Stimulated activated CD8-positive, alpha-beta memory T cell treated with anti-CD3 and anti-CD28 coated beads, Interleukin-4, amount 100 ng/mL, for 4 hours (primary cell): ENCODE data around the gene HCN4.

Source experiments
- DNase-seq, 2 donors: peaks; one replicate each; pipeline ENCODE4 v3.0.0-alpha.2; 2020; ENCODE audit warnings: low read depth in 2 of 2, low spot score in 1 of 2

Gene HCN4

GRCh38 chr15:73298522-73299245, 70.1 kb downstream of the HCN4 start:
- DNase-seq = no peak

- DNase-seq = no peak
These were observed 72.0 kb downstream of the HCN4 start for GRCh38 chr15:73296609-73297353.

GRCh38 chr15:73295630-73296286, 73.0 kb downstream of the HCN4 start:
- no peak for DNase-seq

- DNase-seq = no peak
These were observed 75.0 kb downstream of the HCN4 start for GRCh38 chr15:73293773-73294172.

- no peak for DNase-seq
These were observed 77.3 kb downstream of the HCN4 start for GRCh38 chr15:73291441-73291840.

DNA sequence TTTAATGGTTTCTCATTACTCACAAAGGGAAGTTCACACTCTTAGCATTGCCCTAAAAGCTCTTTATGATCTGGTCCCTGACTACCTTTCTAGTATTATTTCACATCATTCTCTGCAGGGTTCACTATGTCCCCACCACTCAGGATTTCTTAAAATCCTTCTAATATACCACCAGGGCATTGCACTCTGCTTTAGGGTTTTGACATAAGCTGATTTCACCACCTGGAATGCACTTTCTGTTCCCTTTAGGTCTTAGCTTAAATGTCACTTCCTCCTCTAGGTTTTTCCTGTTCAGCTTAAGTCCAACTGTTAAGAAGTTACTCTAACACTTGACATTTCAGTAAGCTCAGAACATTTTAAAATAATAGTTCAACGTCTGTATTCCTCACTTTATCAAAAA, 81.7 kb downstream of the HCN4 start:
- no peak for DNase-seq

- no peak for DNase-seq
These were observed 82.4 kb downstream of the HCN4 start for GRCh38 chr15:73286311-73286710.

DNA sequence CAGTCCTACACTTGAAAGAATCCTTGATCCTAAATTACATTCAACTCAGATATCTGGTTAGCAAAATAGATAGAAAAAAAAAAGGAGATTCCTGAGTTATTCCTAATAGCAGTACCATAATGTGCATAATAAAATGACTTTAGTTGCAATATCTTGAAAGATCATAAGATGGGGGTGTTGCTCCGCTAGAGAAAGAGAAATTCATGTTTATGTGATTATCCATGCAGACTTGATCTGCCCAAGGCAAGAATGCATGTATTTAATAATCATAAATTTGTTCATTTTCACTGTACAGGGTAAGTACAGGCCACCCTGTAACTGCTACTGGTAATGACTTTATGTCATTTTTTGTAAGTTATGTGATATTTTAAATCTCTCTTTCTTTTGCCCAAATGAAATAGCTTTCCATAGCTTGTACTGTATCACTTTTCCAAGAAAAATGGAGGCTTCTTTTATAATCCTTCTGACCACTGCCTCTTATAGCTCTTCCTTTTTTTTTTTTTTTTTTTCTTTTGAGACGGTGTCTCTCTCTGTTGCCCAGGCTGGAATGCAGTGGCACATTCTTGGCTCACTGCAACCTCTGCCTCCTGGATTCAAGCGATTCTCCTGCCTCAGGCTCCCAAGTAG, 84.6 kb downstream of the HCN4 start:
- DNase-seq = no peak

- DNase-seq = no peak
These were observed 85.3 kb downstream of the HCN4 start for GRCh38 chr15:73283366-73283962.

- DNase-seq = no peak
These were observed 86.0 kb downstream of the HCN4 start for GRCh38 chr15:73282567-73283365.

DNA sequence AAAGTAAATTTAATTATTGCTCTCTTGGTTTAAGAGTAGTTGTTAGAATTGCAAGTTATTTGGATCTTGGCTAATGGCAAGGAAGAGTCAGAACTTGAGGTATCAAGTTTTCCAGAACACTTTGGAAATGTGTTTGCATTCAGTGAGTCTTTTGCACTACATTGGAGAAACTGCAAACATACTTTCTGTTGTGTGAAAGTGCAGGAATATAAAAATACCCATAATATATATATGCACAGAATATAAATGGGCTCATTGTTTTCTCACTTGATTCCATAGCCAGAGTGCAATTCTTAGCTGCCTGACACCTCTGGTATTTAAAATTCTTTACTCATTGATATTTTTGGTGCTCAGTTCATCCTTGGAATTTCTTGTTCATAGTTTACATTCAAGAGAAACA, 92.9 kb downstream of the HCN4 start:
- DNase-seq = no peak

- no peak for DNase-seq
These were observed 95.4 kb downstream of the HCN4 start for GRCh38 chr15:73273181-73274002.

GRCh38 chr15:73270366-73271097, 98.2 kb downstream of the HCN4 start:
- no peak for DNase-seq
